ENCODE results near the gene MECR. TPM values are rescaled to one million over a fixed set of nuclear protein-coding genes. Genes with fewer than 3 reads are reported as not detected.

Gene MECR
- total RNA-seq, 1 experiment from 2014 or later = 42.9 TPM

- DNase-seq (ENCODE audit: low read depth, low spot score) (no peak), ATAC-seq (no peak)
- H3K79me2 ChIP-seq (ENCODE audit: insufficient read depth, low read length) = no peaks in the 10 kb centered on the region
- no peaks in the 10 kb centered on the region for H4K20me1 ChIP-seq (ENCODE audit: insufficient read depth)
- no peaks in the 10 kb centered on the region for H3K9me2 ChIP-seq (ENCODE audit: insufficient read depth)
- intact Hi-C loops (cut with micrococcal nuclease) = no loop called here
- TF ChIP-seq CTCF (IDR thresholded peaks at IDR 0.05 in 2 of 3, conservative IDR thresholded peaks at IDR 0.05 in 1 of 3; ENCODE audit: borderline replicate concordance in 1 of 3, insufficient read depth in 1 of 3, low read depth in 2 of 3, low read length in 2 of 3) (no peak), RAD21 (IDR thresholded peaks at IDR 0.05; ENCODE audit: low read depth) (no peak), ELF1 (IDR thresholded peaks at IDR 0.05; ENCODE audit: borderline replicate concordance, low read depth) (no peak), MAX (IDR thresholded peaks at IDR 0.05) (no peak), ZNF274 (IDR thresholded peaks at IDR 0.05; ENCODE audit: low read depth, low read length) (no peak), SIN3A (IDR thresholded peaks at IDR 0.05; ENCODE audit: low read depth) (no peak), SRF (IDR thresholded peaks at IDR 0.05; ENCODE audit: low read depth) (no peak), POLR2AphosphoS5 (IDR thresholded peaks at IDR 0.05; ENCODE audit: low read depth, low read length) (no peak), FOSL1 (IDR thresholded peaks at IDR 0.05; ENCODE audit: low read depth) (no peak), CEBPB (IDR thresholded peaks at IDR 0.05; ENCODE audit: low read depth) (no peak), TCF7L2 (IDR thresholded peaks at IDR 0.05; ENCODE audit: borderline replicate concordance, extremely low read depth, insufficient read depth, insufficient read length) (no peak), ZBTB33 (IDR thresholded peaks at IDR 0.05; ENCODE audit: extremely low read depth, insufficient replicate concordance, low read length) (no peak), CBX3 (IDR thresholded peaks at IDR 0.05; ENCODE audit: low read depth) (no peak), YY1 (IDR thresholded peaks at IDR 0.05; ENCODE audit: extremely low read depth, insufficient replicate concordance, low read depth, low read length) (no peak), POLR2A (IDR thresholded peaks at IDR 0.05; ENCODE audit: borderline replicate concordance, extremely low read depth, insufficient read depth, insufficient read length) (no peak), REST (IDR thresholded peaks at IDR 0.05; ENCODE audit: low read depth) (no peak), ATF3 (IDR thresholded peaks at IDR 0.05) (no peak), EZH2 (IDR thresholded peaks at IDR 0.05) (no peak), ZFX (IDR thresholded peaks at IDR 0.05) (no peak)
- H2AFZ ChIP-seq (ENCODE audit: low read depth, low read length, poor library complexity, severe bottlenecking) = no peak overlapping the region
- ChIA-PET CTCF (no interaction called here), RAD21 (ENCODE audit: low non-redundant PET in 1 of 2, low total read pairs in 2 of 2, uncharacterized antibody in 2 of 2, unreplicated experiment in 2 of 2) (no interaction called here), POLR2A (no interaction called here)
- no TSS peak for BruUV-seq (replicated peaks)
- no peak overlapping the region for H3K27ac ChIP-seq (ENCODE audit: low read depth, low read length)
- no peak overlapping the region for H3K4me2 ChIP-seq (ENCODE audit: low read length)
- H3K4me3 ChIP-seq (replicated peaks in 1 of 2; ENCODE audit: low read depth in 1 of 2, low read length in 2 of 2) = no peak overlapping the region
- H3K9me3 ChIP-seq (ENCODE audit: control insufficient read depth in 1 of 2, insufficient read depth in 1 of 2, low read depth in 1 of 2, low read length in 2 of 2) = no peaks in the 10 kb centered on the region
- H3K27me3 ChIP-seq (ENCODE audit: insufficient read depth, low read length) = no peaks in the 10 kb centered on the region
- peaks cover 14 to 34% of the 10 kb centered on the region in 2 experiments for H3K36me3 ChIP-seq (ENCODE audit: control insufficient read depth in 1 of 2, insufficient read depth in 2 of 2, low read length in 2 of 2)
- H3K4me1 ChIP-seq (ENCODE audit: control insufficient read depth in 1 of 2, insufficient read depth in 2 of 2, low read length in 2 of 2) = no peaks in the 10 kb centered on the region
- no peak overlapping the region for H3K9ac ChIP-seq (ENCODE audit: low read length)
Observed at GRCh38 chr1:29209173-29209572, 21.6 kb downstream of the MECR start.
